Mesendoderm (in vitro differentiated cells): Measurements from ENCODE around the gene CAP2.

Experiments
- DNase-seq: peaks from one replicate; pipeline ENCODE4 v3.0.0; 2013
- H2AK5ac ChIP-seq: 2 replicates; pipeline ENCODE4 v1.6.1; 2013; ENCODE audit warnings: low read length, inconsistent platforms
- H2BK120ac ChIP-seq: 2 replicates; pipeline ENCODE4 v1.6.1; 2013; ENCODE audit warnings: low read depth, mild to moderate bottlenecking, low read length, moderate library complexity, mixed read lengths
- H2BK15ac ChIP-seq: replicated peaks from 2 replicates; pipeline ENCODE4 v1.6.1; 2013; ENCODE audit warnings: low read depth, mild to moderate bottlenecking, moderate library complexity
- H2BK5ac ChIP-seq: 2 replicates; pipeline ENCODE4 v1.6.1; 2013; ENCODE audit warnings: low read length, inconsistent platforms
- H3K18ac ChIP-seq: 2 replicates; pipeline ENCODE4 v1.6.1; 2013; ENCODE audit warnings: mild to moderate bottlenecking, low read length, mixed read lengths
- H3K23ac ChIP-seq: one replicate; pipeline ENCODE4 v1.6.1; 2013; ENCODE audit warnings: low read length
- H3K27ac ChIP-seq: 2 replicates; pipeline ENCODE4 v1.5.1; 2013; ENCODE audit warnings: low read depth, mild to moderate bottlenecking, inconsistent platforms, low read length, moderate library complexity
- H3K27me3 ChIP-seq: 2 replicates; pipeline ENCODE4 v1.6.1; 2013; ENCODE audit warnings: low read length, control low read depth, mild to moderate bottlenecking, inconsistent platforms; ENCODE audit not compliant: insufficient read depth, poor library complexity
- H3K36me3 ChIP-seq: 2 replicates; pipeline ENCODE4 v1.6.1; 2013; ENCODE audit warnings: low read length, inconsistent platforms; ENCODE audit not compliant: control insufficient read depth, insufficient read depth
- H3K4ac ChIP-seq: one replicate; pipeline ENCODE4 v1.6.1; 2013; ENCODE audit warnings: low read depth, mild to moderate bottlenecking, low read length, moderate library complexity
- H3K4me1 ChIP-seq: 2 replicates; pipeline ENCODE4 v1.6.1; 2013; ENCODE audit warnings: low read depth, low read length, inconsistent platforms; ENCODE audit not compliant: control insufficient read depth
- H3K4me2 ChIP-seq: 2 replicates; pipeline ENCODE4 v1.6.1; 2013; ENCODE audit warnings: low read length
- H3K4me3 ChIP-seq: 2 replicates; pipeline ENCODE4 v1.5.1; 2013; ENCODE audit warnings: mild to moderate bottlenecking, low read length
- H3K56ac ChIP-seq: one replicate; pipeline ENCODE4 v1.6.1; 2013; ENCODE audit warnings: low read length
- H3K79me1 ChIP-seq: 2 replicates; pipeline ENCODE4 v1.6.1; 2013; ENCODE audit warnings: low read length, inconsistent platforms
- H3K79me2 ChIP-seq: 2 replicates; pipeline ENCODE4 v1.6.1; 2013; ENCODE audit warnings: mild to moderate bottlenecking, low read length; ENCODE audit not compliant: control insufficient read depth, insufficient read depth
- H3K9ac ChIP-seq: 2 replicates; pipeline ENCODE4 v1.6.1; 2013; ENCODE audit warnings: low read length, inconsistent platforms
- H4K5ac ChIP-seq: one replicate; pipeline ENCODE4 v1.6.1; 2013; ENCODE audit warnings: low read length
- H4K8ac ChIP-seq: one replicate; pipeline ENCODE4 v1.6.1; 2013; ENCODE audit warnings: low read depth, mild to moderate bottlenecking, control low read depth, low read length, moderate library complexity
- WGBS: extraction: QIAGEN DNeasy Blood & Tissue Kit; methylation state at CpG from one replicate; pipeline ENCODE4 v1.1.7; 2013; ENCODE audit warnings: low lambda C conversion rate, missing lambda C conversion rate; ENCODE audit not compliant: insufficient coverage; ENCODE audit errors: extremely low coverage; 5-methylcytosine and 5-hydroxymethylcytosine counted together

CAP2 gene

DNA sequence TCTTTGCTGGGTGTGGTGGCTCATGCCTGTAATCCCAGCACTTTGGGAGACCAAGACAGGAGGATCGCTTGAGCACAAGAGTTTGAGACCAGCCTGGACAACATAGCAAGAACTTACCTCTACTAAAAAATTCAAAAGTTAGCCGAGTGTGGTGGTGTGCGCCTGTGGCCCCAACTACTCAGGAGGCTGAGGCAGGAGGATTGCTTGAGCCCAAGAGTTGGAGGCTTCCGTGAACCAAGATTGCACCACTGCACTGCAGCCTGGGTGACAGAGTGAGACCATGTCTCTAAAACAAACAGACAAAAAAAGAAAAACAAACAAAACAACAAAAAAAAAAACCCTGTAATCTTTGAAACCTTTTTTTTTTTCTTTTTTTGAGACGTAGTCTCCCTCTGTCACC is 67.5 kb downstream of the CAP2 start:
- peaks cover 2% of the 10 kb centered on the region for H3K36me3 ChIP-seq
- H3K9ac ChIP-seq, result no peak overlapping the region
- H4K8ac ChIP-seq, result no peak overlapping the region
- no peak overlapping the region for H3K56ac ChIP-seq
- no peaks in the 10 kb centered on the region for H3K79me2 ChIP-seq
- no peak overlapping the region for H4K5ac ChIP-seq
- no peak for DNase-seq
- no peak overlapping the region for H2BK120ac ChIP-seq
- H3K27ac ChIP-seq, result no peak overlapping the region
- no peaks in the 10 kb centered on the region for H3K27me3 ChIP-seq
- H2AK5ac ChIP-seq, result no peak overlapping the region
- no peaks in the 10 kb centered on the region for H3K4me1 ChIP-seq
- no peak overlapping the region for H3K4ac ChIP-seq
- no peak overlapping the region for H3K4me2 ChIP-seq
- H3K23ac ChIP-seq, result no peak overlapping the region
- WGBS, result no CpG with 5 or more reads among the region's 5 CpGs
- no peak overlapping the region for H3K18ac ChIP-seq
- no peaks in the 10 kb centered on the region for H3K79me1 ChIP-seq
- H2BK5ac ChIP-seq, result no peak overlapping the region
- H3K4me3 ChIP-seq, result no peak overlapping the region
- no peak overlapping the region for H2BK15ac ChIP-seq

DNA sequence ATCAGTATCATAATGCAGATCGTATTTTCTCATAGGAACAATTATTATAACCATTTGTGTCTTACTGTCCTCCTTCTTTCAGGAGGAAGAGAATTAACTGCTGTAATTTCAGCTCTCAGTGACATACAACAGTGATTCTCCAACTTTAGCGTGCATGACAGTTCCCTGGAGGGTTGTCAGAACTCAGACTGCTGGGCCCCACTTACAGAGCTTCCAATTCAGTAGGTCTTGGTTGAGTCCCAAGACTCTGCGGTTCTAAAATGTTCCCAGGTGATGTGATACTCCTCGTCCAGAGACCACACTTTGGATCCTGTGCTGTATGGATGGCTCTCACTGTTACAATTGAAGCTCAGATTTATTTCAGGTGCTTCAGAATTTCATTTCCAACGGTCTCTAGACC is 72.8 kb downstream of the CAP2 start:
- no peak overlapping the region for H3K4me2 ChIP-seq
- no peaks in the 10 kb centered on the region for H3K27me3 ChIP-seq
- H2BK15ac ChIP-seq, result no peak overlapping the region
- H3K4ac ChIP-seq, result no peak overlapping the region
- H2BK120ac ChIP-seq, result no peak overlapping the region
- H3K9ac ChIP-seq, result no peak overlapping the region
- no peak overlapping the region for H3K27ac ChIP-seq
- no peak overlapping the region for H3K56ac ChIP-seq
- peaks cover 2% of the 10 kb centered on the region for H3K36me3 ChIP-seq
- no CpG with 5 or more reads among the region's 5 CpGs for WGBS
- H3K79me1 ChIP-seq, result no peaks in the 10 kb centered on the region
- no peaks in the 10 kb centered on the region for H3K4me1 ChIP-seq
- DNase-seq, result no peak
- no peak overlapping the region for H3K18ac ChIP-seq
- H2BK5ac ChIP-seq, result no peak overlapping the region
- no peak overlapping the region for H4K5ac ChIP-seq
- H2AK5ac ChIP-seq, result no peak overlapping the region
- H3K23ac ChIP-seq, result no peak overlapping the region
- no peak overlapping the region for H3K4me3 ChIP-seq
- no peak overlapping the region for H4K8ac ChIP-seq
- no peaks in the 10 kb centered on the region for H3K79me2 ChIP-seq

- no peaks in the 10 kb centered on the region for H3K27me3 ChIP-seq
- no peak overlapping the region for H3K18ac ChIP-seq
- no peak overlapping the region for H3K27ac ChIP-seq
- no peak overlapping the region for H4K8ac ChIP-seq
- H3K4me2 ChIP-seq, result no peak overlapping the region
- no peak overlapping the region for H3K9ac ChIP-seq
- H2AK5ac ChIP-seq, result no peak overlapping the region
- H3K56ac ChIP-seq, result no peak overlapping the region
- H2BK15ac ChIP-seq, result no peak overlapping the region
- WGBS, result no CpG with 5 or more reads among the region's 3 CpGs
- H3K4me1 ChIP-seq, result no peaks in the 10 kb centered on the region
- no peak for DNase-seq
- H3K23ac ChIP-seq, result no peak overlapping the region
- no peaks in the 10 kb centered on the region for H3K79me2 ChIP-seq
- H3K4me3 ChIP-seq, result no peak overlapping the region
- peaks cover 2% of the 10 kb centered on the region for H3K36me3 ChIP-seq
- no peak overlapping the region for H4K5ac ChIP-seq
- H2BK5ac ChIP-seq, result no peak overlapping the region
- no peak overlapping the region for H2BK120ac ChIP-seq
- no peaks in the 10 kb centered on the region for H3K79me1 ChIP-seq
- no peak overlapping the region for H3K4ac ChIP-seq
These were observed 73.3 kb downstream of the CAP2 start for GRCh38 chr6:17466707-17467106.

- H3K79me2 ChIP-seq, result no peaks in the 10 kb centered on the region
- H3K18ac ChIP-seq, result peak overlapping the region; percentile 25
- H3K4me3 ChIP-seq, result no peak overlapping the region
- H3K79me1 ChIP-seq, result no peaks in the 10 kb centered on the region
- WGBS, result no CpG with 5 or more reads among the region's 10 CpGs
- H4K8ac ChIP-seq, result no peak overlapping the region
- DNase-seq, result no peak
- no peak overlapping the region for H3K23ac ChIP-seq
- no peak overlapping the region for H3K4me2 ChIP-seq
- H3K4me1 ChIP-seq, result no peaks in the 10 kb centered on the region
- H3K36me3 ChIP-seq, result peaks cover 2% of the 10 kb centered on the region
- no peak overlapping the region for H4K5ac ChIP-seq
- no peak overlapping the region for H2AK5ac ChIP-seq
- H3K27ac ChIP-seq, result no peak overlapping the region
- H3K56ac ChIP-seq, result no peak overlapping the region
- H2BK15ac ChIP-seq, result no peak overlapping the region
- no peak overlapping the region for H2BK120ac ChIP-seq
- peak overlapping the region; percentile 45 for H3K4ac ChIP-seq
- H3K27me3 ChIP-seq, result no peaks in the 10 kb centered on the region
- no peak overlapping the region for H2BK5ac ChIP-seq
- H3K9ac ChIP-seq, result no peak overlapping the region
These were observed 75.8 kb downstream of the CAP2 start for GRCh38 chr6:17469006-17469832.

DNA sequence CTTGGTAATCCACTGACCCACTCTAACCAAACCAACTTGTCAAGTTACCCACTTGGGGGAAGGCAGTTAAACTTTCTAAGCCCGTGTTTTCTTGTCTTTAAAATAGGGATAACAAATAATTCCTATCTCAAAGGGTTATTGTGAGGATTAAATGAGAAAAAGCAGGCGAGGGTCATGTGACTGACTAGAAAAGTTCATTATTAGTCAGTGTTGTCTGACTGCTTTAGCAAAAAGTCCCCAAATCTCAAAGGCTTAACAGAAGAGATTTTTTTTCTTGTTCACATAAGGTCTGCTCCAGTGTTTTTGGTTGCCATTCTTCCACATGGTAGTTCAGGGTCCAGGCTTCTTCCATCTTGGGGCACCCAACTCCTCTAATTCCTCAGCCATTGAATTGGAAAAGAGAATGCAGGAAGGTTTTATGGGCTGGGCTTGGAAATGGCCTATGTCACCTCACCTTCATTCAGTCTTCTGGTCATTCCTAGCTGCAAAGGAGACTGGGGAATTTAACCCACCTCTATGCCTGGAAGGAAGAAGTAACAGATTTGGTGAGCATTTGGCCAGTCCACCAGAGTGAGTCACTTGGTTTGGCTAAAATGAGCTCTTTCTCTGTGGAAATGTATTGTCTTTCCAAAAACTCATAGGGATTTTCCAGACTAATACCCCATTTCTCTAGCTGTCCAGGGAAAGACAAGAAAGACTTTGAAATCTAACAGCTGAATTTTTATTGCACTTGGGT is 77.0 kb downstream of the CAP2 start:
- H3K23ac ChIP-seq, result no peak overlapping the region
- H3K79me1 ChIP-seq, result no peaks in the 10 kb centered on the region
- no peak overlapping the region for H2BK15ac ChIP-seq
- no peak overlapping the region for H3K4me2 ChIP-seq
- H3K79me2 ChIP-seq, result no peaks in the 10 kb centered on the region
- DNase-seq, result no peak
- H2BK5ac ChIP-seq, result no peak overlapping the region
- H3K27ac ChIP-seq, result no peak overlapping the region
- H3K36me3 ChIP-seq, result peaks cover 2% of the 10 kb centered on the region
- no peak overlapping the region for H2AK5ac ChIP-seq
- no CpG with 5 or more reads among the region's 2 CpGs for WGBS
- no peaks in the 10 kb centered on the region for H3K4me1 ChIP-seq
- no peak overlapping the region for H2BK120ac ChIP-seq
- no peak overlapping the region for H3K56ac ChIP-seq
- H3K4me3 ChIP-seq, result no peak overlapping the region
- no peak overlapping the region for H3K18ac ChIP-seq
- no peak overlapping the region for H3K4ac ChIP-seq
- H4K5ac ChIP-seq, result no peak overlapping the region
- H4K8ac ChIP-seq, result no peak overlapping the region
- no peaks in the 10 kb centered on the region for H3K27me3 ChIP-seq
- H3K9ac ChIP-seq, result no peak overlapping the region
